ENCODE data around the gene HNRNPA2B1. TPM values are rescaled to one million over a fixed set of nuclear protein-coding genes. Genes with fewer than 3 reads are reported as not detected.
"Not testable (repeated sequence)": the region's sequence is repeated elsewhere in the genome, so short reads cannot be mapped to it uniquely, and the experiment has no call there.

HNRNPA2B1 gene
- total and polyA plus RNA-seq, 12 donors: 98.1 to 1,201 (median 378) TPM

DNA sequence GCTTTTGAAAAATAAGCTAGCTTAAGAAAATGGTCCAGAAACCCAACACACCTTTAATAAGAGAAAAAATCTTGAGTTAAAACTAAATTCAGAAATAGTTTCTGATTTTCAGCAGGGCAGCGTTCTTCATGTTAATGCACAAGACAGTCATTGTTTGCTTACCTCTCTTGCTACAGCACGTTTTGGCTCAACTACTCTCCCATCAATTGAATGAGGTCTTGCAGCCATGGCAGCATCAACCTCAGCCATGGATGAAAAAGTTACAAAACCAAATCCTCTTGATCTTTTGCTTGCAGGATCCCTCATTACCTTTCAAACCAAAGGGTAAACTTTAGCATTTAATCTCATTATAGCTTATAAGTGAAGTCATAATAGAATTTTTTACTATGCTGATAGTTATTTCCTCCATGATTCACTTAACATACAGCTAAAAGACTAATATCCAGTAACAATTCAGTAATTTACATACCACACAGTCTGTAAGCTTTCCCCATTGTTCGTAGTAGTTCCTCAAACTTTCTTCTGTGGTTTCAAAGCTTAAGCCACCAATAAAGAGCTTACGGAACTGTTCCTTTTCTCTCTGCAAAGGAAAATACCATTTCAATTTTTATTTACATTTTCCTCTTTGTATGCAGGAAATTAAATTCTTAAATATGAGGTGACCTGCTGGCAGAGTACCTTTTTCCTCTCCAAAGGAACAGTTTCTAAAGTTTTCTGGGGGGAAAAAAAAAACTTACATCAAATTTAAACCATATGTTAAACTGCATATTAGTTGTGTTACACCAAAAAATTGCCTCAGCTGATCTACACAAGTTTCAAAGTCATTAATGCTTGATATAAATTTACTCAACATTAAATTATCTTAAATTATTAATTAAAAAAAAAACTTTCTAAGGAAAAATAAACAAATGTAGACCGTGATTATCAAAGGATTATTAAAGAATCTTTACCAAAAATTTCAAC lies 3.1 kb downstream of the HNRNPA2B1 start:
- Histone ChIP-seq H3K27ac (peak overlapping the region in 3 of 5 donors; percentile 32 to 100 (median 99)), H3K9me3 (replicated peaks in 1 of 3) (no peaks in the 10 kb centered on the region), H3K27me3 (no peaks in the 10 kb centered on the region), H3K4me1 (replicated peaks in 1 of 2) (peaks cover 33 to 55% of the 10 kb centered on the region in 2 donors), H3K36me3 (replicated peaks in 1 of 2) (peaks cover 0 to 55% of the 10 kb centered on the region in 2 donors), H3K4me3 (peak overlapping the region in 1 of 4 donors; percentile 60)
- TF ChIP-seq POLR2A (IDR thresholded peaks at IDR 0.05): no peak
- TF ChIP-seq, protein P1, sequence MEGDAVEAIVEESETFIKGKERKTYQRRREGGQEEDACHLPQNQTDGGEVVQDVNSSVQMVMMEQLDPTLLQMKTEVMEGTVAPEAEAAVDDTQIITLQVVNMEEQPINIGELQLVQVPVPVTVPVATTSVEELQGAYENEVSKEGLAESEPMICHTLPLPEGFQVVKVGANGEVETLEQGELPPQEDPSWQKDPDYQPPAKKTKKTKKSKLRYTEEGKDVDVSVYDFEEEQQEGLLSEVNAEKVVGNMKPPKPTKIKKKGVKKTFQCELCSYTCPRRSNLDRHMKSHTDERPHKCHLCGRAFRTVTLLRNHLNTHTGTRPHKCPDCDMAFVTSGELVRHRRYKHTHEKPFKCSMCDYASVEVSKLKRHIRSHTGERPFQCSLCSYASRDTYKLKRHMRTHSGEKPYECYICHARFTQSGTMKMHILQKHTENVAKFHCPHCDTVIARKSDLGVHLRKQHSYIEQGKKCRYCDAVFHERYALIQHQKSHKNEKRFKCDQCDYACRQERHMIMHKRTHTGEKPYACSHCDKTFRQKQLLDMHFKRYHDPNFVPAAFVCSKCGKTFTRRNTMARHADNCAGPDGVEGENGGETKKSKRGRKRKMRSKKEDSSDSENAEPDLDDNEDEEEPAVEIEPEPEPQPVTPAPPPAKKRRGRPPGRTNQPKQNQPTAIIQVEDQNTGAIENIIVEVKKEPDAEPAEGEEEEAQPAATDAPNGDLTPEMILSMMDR (IDR thresholded peaks at IDR 0.05): no peak
- intact Hi-C loops (cut with DNase I): no loop called here
- DNase-seq: no peak
- WGBS, 4 donors: 9 to 12% (median 11%) methylated on average over 5 of the region's 5 CpGs

DNA sequence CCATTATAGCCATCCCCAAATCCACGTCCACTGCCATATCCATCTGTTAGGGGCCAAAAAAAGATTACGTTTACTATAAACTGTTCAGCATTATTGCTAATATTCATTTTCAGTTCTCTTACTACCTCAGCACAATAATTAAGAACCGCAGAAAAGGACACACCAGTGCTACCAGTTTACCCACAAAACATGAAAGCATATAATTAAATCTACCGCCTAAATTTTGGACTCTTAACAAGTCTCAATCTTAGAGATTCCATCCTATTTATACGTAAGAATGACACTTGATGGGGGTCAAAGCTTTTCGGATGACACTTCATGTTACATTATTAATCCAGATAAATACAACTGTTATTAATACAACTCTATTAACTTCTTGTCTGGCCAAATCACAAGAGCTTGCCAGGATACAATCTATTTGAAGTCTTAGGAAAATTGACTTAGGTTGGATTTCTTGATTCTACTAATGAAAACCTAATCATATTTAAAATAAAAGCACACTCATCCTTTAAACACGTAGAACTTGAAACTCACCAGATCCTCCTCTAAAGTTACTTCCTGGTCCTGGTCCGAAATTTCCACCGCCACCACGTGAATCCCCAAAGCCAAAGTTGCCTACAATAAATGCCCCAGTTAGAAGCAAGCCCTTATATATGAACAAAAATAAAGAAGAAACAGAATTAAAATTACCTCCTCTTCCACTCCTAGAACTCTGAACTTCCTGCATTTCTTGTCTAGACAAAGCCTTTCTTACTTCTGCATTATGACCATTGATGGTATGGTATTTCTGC lies 4.5 kb downstream of the HNRNPA2B1 start:
- H3K9me3 ChIP-seq (replicated peaks in 1 of 3): no peaks in the 10 kb centered on the region
- H3K4me3 ChIP-seq: peak overlapping the region in 1 of 4 donors; percentile 60
- H3K27me3 ChIP-seq: no peaks in the 10 kb centered on the region
- intact Hi-C loops (cut with DNase I): no loop called here
- peaks cover 33 to 69% of the 10 kb centered on the region in 2 donors for H3K4me1 ChIP-seq (replicated peaks in 1 of 2)
- peaks cover 0 to 69% of the 10 kb centered on the region in 2 donors for H3K36me3 ChIP-seq (replicated peaks in 1 of 2)
- 49 to 52% (median 51%) methylated on average over 10 of the region's 10 CpGs for WGBS, 4 donors
- TF ChIP-seq, protein P1 (IDR thresholded peaks at IDR 0.05): no peak
- TF ChIP-seq POLR2A (IDR thresholded peaks at IDR 0.05): no peak
- no peak overlapping the region for H3K27ac ChIP-seq
- no peak for DNase-seq

DNA sequence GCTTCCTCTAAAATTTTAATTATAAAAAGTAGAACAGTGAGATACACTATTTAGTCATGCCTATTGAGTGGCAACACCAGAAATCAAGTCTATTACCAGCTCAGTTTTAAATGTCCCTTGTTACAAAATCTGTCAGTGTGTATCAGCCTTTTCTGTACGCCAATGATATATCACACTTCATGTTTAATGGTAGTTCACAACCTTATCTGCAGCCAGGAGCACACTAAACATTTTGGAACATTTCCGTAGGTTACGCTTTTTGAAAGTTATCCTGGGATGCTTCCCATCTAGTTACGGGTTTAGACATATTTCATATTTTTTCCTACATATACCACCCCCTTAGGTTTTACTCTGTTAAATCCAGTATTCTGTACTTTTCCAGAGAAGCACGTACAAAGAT lies 5.4 kb downstream of the HNRNPA2B1 start:
- intact Hi-C loops (cut with DNase I): no loop called here
- H3K27me3 ChIP-seq: no peaks in the 10 kb centered on the region
- DNase-seq: no peak
- H3K36me3 ChIP-seq (replicated peaks in 1 of 2): peaks cover 0 to 77% of the 10 kb centered on the region in 2 donors
- no peaks in the 10 kb centered on the region for H3K9me3 ChIP-seq (replicated peaks in 1 of 3)
- 71 to 77% (median 74%) methylated on average over 5 of the region's 5 CpGs for WGBS, 4 donors
- no peak overlapping the region for H3K4me3 ChIP-seq
- peaks cover 33 to 78% of the 10 kb centered on the region in 2 donors for H3K4me1 ChIP-seq (replicated peaks in 1 of 2)
- no peak for TF ChIP-seq POLR2A (IDR thresholded peaks at IDR 0.05)
- no peak overlapping the region for H3K27ac ChIP-seq

DNA sequence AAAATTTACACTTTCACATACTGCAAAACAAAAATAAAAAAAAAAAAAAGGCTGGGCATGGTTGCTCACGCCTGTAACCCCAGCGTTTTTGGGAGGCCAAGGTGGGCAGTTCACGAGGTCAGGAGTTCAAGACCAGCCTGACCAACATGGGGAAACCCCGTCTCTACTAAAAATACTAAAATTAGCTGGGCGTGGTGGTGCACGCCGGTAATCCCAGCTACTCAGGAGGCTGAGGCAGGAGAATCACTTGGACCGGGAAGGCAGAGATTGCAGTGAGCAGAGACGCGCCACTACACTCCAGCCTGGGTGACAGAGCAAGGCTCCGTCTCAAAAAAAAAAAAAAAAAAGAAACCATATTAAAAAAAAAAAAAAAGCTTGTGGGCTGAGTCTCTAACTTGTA lies 5.8 kb downstream of the HNRNPA2B1 start:
- intact Hi-C loops (cut with DNase I); H3K27ac ChIP-seq; H3K27me3 ChIP-seq; H3K4me3 ChIP-seq; H3K9me3 ChIP-seq (replicated peaks in 1 of 3); DNase-seq: not testable (repeated sequence)
- Histone ChIP-seq H3K36me3 (replicated peaks in 1 of 2) (peaks cover 0 to 82% of the 10 kb centered on the region in 2 donors), H3K4me1 (replicated peaks in 1 of 2) (peaks cover 33 to 78% of the 10 kb centered on the region in 2 donors)
- 53 to 63% (median 63%) methylated on average over 11 of the region's 11 CpGs for WGBS, 4 donors
